NK-92 (cell line): Measurements from ENCODE around the gene TRAPPC4.
"Not testable (repeated sequence)": the region's sequence is repeated elsewhere in the genome, so short reads cannot be mapped to it uniquely, and the experiment has no call there.

ENCODE experiments used
- DNase-seq: peaks from one replicate; lab custom pipeline; 2025; ENCODE audit not compliant: unreplicated experiment; lab: John Stamatoyannopoulos, UW

Gene TRAPPC4, protein sequence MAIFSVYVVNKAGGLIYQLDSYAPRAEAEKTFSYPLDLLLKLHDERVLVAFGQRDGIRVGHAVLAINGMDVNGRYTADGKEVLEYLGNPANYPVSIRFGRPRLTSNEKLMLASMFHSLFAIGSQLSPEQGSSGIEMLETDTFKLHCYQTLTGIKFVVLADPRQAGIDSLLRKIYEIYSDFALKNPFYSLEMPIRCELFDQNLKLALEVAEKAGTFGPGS

DNA sequence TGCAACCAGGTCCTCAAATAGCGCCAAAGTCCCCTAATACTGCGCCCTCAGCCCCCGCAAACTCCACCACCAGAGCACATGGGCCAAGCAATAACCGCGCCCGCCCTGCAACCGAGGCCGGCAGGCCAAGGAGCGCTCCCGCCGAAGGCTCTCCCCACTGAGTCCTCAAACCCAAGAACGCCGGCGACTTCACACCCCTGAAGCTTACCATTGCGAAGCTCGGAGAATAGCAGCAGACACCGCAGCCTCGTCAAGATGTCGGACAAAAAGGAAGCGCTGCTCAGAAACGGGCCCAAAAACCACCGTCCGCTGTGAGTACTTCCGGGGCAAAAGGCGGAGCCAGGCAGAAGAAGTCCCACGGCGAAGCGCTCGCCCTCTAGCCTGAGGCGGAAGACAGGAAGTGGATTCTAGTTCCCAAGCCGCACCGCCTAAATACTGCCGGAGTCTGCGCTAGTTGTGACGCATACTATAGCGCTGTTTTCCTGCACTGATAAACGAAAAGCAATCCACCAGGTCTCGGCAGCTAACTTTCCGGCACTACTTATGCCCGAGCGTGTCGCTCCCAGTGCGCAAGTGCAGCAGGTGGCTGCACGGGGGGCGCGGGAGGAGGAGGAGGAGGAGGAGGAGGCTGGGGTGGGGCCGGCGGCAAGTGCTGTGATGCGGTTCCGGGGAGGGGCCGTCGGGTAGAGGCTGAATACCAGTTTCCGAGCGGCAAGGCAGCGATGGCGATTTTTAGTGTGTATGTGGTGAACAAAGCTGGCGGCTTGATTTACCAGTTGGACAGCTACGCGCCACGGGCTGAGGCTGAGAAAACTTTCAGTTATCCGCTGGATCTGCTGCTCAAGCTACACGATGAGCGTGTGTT, at the start of gene TRAPPC4, which contains the start of gene RPS25:
TSS of gene TRAPPC4 (plus strand) at position 693 of the 865 bp plus-strand sequence. CDS start at position 723, 30 bp downstream.
TSS of gene RPS25 (minus strand) at position 270 of the 865 bp plus-strand sequence. CDS start at position 211, 59 bp downstream.
- DNase-seq = peak; percentile 88

DNA sequence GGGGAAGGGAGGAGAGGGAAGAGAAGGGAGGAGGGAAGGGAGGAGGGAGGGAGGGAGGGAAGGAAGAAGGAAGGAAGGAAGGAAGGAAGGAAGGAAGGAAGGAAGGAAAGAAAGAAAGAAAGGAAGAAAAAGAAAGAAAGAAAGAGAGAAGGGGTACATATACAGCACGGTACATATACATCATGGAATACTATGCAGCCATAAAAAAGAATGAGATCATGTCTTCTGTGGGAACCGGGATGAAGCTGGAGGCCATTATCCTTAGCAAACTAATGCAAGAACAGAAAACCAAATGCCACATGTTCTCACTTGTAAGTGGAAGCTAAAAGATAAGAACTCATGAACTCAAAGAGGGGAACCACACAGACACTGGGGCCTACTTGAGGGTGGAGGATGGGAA, 49.1 kb upstream of the TRAPPC4 start:
- not testable (repeated sequence) for DNase-seq

DNA sequence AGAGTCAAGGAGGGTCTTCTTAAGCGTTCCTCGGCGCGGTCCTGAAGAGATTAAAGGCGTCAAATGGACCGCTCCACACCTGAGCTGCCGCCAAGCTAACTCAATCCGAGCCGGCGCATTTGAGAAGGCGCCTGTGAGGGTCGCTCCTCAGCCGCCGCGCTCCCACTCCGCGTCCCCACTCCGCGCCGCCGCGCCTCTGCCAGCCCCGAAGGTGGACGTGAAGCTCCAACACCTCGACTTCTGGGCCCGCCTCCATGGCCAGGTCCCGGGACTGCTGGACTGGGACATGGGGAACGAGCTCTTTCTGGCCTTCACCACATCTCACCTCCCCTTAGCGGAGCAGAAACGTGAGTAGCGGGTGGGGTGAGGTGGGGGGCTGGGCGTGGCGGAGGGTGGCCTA, 46.9 kb upstream of the TRAPPC4 start, which contains the start of gene FOXR1:
TSS of gene FOXR1 (plus strand) at position 116 of the 400 bp plus-strand sequence. CDS start at position 287, 171 bp downstream.
- DNase-seq = no peak

- no peak for DNase-seq
Observed at GRCh38 chr11:118973985-118974384, 44.6 kb upstream of the TRAPPC4 start.

GRCh38 chr11:118975771-118976709, 42.5 kb upstream of the TRAPPC4 start:
- no peak for DNase-seq

DNA sequence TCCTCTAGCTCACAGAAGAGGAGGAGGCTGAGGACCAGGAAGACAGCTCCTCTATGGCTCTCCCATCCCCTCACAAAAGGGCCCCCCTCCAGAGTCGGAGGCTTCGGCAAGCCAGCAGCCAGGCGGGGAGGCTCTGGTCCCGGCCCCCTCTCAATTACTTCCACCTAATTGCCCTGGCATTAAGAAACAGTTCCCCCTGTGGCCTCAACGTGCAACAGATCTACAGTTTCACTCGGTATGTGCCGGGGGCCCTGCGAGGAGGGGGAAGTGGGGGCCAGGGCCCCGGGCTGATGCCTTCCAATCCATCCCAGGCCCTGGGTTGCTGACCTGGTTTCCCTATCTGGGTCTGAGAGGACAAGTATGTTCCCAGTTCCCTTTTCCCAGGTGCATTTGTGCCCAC, 39.1 kb upstream of the TRAPPC4 start:
- no peak for DNase-seq

DNA sequence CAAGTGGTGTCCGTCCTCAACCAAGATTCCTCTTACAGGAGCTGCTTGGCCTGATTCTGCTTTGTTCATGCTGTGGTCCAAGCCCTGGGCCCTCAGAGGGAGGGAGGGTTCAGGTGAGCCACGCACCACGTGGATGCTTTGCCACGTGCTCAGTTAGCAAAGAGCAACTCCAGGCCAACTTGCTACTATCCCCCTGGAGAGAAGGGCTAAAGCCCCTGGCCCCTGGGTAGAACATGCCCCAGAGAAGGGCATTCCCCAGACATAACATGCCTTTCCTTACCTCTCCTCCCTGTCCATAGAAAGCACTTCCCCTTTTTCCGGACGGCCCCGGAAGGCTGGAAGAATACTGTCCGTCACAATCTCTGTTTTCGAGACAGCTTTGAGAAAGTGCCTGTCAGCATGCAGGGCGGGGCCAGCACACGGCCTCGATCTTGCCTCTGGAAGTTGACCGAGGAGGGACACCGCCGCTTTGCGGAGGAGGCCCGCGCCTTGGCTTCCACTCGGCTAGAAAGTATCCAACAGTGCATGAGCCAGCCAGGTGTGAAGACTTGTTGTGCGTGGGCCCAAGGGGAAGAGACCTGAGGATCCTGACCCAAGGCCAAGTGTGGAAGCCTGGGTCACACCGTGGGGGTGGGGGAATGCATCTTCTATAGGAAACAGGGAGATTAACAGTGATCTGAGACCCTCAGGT, 38.2 kb upstream of the TRAPPC4 start:
- no peak for DNase-seq

DNA sequence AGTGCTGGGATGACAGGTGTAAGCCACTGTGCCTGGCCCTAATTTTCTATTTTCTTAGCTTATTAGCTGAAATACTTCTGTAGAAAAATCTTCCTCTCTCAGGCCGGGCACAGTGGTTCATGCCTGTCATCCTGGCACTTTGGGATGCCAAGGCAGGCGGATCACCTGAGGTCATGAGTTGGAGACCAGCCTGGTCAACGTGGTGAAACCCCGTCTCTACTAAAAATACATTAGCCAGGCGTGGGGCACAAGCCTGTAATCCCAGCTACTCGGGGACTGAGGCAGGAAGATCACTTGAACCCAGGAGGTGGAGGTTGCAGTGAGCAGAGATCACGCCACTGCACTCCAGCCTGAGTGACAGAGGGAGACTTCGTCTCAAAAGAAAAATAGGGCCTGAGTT, 34.2 kb upstream of the TRAPPC4 start:
- not testable (repeated sequence) for DNase-seq

GRCh38 chr11:118984825-118985224, 33.7 kb upstream of the TRAPPC4 start:
- no peak for DNase-seq

DNA sequence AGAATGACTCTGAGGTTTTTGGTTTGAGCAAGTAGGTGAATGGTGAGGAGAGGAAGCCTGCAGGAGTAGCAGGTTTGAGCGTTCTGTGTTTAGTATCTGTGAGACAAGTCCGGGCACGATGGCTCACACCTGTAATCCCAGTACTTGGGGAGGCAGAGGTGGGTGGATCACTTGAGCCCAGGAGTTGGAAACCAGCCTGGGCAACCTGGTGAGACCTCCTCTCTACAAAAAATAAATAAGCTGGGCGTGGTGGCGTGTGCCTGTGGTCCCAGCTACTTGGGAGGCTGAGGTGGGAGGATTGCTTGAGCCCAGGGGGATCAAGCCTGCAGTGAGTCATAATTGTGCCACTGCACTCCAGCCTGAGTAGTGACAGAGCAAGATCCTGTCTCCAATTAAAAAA, 30.3 kb upstream of the TRAPPC4 start:
- no peak for DNase-seq

DNA sequence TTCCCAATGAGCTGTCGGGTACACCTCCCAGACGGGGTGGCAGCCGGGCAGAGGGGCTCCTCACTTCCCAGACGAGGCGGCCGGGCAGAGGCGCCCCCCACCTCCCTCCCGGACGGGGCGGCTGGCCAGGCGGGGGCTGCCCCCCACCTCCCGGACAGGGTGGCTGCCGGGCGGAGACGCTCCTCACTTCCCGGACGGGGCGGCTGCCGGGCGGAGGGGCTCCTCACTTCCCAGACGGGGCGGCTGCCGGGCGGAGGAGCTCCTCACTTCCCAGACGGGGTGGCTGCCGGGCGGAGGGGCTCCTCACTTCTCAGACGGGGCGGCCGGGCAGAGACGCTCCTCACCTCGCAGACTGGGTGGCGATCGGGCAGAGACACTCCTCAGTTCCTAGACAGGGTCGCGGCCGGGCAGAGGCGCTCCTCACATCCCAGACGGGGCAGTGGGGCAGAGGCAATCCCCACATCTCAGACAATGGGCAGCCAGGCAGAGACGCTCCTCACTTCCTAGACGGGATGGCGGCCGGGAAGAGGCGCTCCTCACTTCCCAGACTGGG, 27.0 kb upstream of the TRAPPC4 start:
- not testable (repeated sequence) for DNase-seq

DNA sequence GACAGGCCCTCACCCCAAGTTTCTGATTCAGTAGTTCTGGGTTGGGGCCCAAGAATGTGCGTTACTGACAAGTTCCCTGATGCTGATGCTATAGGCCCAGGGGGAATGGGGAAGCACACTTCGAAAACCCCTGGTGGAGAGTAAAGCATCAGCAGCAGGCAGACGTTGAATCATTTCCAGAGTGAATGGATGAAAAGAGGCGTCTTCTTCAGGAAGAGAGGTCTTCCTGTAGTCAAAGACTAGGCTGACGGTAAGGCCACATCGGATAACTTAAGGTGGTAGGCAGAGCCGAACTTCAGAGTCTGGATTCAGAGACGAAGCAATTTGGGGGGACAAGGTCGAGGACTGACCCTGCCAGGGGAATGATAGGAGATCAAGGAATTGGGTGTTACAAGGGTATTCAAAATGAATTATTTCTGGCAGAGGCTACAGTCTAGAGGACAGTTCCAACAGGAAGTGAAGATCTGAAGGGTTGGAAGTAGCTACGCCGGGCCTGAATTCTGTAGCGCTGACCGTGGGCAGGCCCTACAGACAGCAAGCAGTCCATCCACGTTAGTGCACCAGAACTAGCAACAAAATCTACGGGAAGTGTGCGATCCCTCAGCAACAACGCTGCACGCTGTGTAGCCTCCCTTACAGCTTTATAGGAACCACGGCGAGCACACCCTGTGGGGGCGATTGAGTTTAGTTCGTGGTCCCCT, 21.5 kb upstream of the TRAPPC4 start:
- DNase-seq = no peak

DNA sequence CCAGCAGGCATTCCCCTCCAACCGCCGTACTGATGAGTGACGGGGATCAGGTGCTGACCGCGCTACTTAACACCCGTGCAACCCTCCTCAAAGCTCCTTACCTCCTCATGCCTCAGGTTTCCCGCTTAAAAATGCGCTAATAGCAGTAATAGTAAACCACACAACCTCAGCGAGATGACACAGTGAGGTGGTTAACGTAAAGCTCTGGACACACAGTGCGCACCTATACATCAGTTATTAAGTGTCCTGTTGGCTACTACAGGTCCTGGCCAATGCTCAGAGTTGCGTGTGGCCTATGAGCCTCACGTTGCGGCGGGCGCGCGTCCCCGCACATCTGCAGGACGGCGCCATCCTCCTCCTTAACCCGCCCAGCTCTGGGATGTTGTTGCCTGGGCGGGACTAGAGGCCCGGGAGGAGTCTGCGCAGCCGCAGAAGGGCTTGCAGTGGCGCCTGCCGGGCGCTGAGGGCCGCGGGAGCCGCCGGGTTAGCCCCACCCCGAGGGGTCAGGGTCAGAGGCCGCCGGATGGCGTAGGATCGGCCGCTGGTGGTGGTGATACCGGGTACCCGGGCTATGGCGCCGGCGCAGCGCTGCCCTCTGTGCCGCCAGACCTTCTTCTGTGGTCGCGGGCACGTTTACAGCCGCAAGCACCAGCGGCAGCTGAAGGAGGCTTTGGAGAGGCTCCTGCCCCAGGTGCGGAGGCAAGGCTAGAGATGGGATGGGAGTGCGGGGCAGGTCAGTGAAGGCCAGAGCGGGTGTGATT, 20.8 kb upstream of the TRAPPC4 start, which contains the start of gene CENATAC:
TSS of gene CENATAC (plus strand) at position 512 of the 761 bp plus-strand sequence. CDS start at position 572, 60 bp downstream.
- DNase-seq = peak; percentile 61

DNA sequence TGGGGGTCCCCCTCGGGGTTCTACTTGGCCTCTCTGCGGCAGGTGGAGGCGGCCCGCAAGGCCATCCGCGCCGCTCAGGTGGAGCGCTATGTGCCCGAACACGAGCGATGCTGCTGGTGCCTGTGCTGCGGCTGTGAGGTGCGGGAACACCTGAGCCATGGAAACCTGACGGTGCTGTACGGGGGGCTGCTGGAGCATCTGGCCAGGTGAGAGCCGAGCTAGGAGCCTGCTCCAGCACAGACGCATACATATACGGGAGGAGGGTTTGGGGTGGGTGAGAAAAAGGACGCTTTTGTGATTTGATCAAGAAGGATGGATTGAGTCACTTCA, 20.2 kb upstream of the TRAPPC4 start:
- no peak for DNase-seq

- DNase-seq = no peak
Observed at GRCh38 chr11:118998822-118999221, 19.7 kb upstream of the TRAPPC4 start.

DNA sequence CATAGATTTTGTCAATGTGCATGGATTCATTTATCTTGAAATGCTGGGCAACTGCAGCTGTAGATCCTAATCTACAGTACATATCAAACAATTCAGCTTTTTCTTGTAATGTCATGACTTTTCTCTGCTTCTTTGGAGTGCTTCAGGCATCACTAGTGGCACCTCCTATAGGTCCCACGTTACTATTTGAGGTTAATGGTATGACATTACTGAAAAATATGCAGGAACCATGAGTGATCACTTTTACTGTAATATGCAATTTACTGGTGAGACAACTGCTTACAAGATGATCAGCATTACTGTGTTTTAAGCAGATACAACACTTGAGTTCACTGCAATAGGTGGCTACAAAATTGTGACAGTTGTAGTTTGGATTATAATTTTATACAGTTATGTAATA, 17.7 kb upstream of the TRAPPC4 start:
- DNase-seq = no peak

GRCh38 chr11:119006656-119007055, 11.9 kb upstream of the TRAPPC4 start:
- DNase-seq = no peak

DNA sequence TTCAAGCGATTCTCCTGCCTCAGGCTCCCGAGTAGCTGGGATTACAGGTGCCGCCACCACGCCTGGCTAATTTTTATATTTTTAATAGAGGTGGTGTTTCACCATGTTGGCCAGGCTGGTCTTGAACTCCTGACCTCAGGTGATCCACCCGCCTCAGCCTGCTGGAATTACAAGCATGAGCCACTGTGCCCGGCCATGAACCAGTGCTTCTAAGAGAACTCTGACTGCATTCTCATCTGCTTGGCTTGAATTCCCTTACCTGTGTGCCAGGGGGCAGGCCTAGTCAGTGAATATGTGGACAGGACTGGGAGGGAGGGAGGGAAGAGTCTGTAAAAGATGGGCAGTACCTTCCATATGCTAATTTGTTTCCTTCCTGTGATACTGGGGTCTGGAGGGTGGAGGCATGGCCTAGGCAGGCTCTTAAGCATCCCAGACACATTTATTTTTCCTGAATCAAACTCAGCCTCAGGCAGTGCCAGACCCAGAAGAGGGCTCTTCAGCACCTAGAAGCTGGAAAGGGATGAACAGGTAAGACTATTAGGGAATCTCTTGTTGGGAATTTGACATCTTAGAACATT, 7.0 kb upstream of the TRAPPC4 start:
- DNase-seq = no peak
